Measurements from ENCODE around the gene CALML4. TPM values are rescaled to one million over a fixed set of nuclear protein-coding genes. Genes with fewer than 3 reads are reported as not detected.

CALML4 gene
- total RNA-seq, 1 donor, result 2.2 TPM

- Histone ChIP-seq H4K20me1 (ENCODE audit: insufficient read depth, low read length) (peaks cover 4% of the 10 kb centered on the region), H3K27ac (ENCODE audit: low read depth, low read length) (no peak overlapping the region), H3K4me2 (ENCODE audit: insufficient read depth, low read length) (no peak overlapping the region), H3K27me3 (ENCODE audit: insufficient read depth, low read length) (no peaks in the 10 kb centered on the region), H3K79me2 (ENCODE audit: insufficient read depth, low read length) (no peaks in the 10 kb centered on the region), H2AFZ (ENCODE audit: low read length) (no peak overlapping the region), H3K4me3 (ENCODE audit: insufficient read depth, low read length) (no peak overlapping the region), H3K9me3 (ENCODE audit: low read depth, low read length) (no peaks in the 10 kb centered on the region), H3K4me1 (ENCODE audit: insufficient read depth, low read length) (peaks cover 6% of the 10 kb centered on the region), H3K36me3 (ENCODE audit: insufficient read depth, low read length) (peaks cover 28% of the 10 kb centered on the region)
- DNase-seq (ENCODE audit: insufficient read length, low spot score, missing footprints), result peak; percentile 66
- TF ChIP-seq, protein P1, sequence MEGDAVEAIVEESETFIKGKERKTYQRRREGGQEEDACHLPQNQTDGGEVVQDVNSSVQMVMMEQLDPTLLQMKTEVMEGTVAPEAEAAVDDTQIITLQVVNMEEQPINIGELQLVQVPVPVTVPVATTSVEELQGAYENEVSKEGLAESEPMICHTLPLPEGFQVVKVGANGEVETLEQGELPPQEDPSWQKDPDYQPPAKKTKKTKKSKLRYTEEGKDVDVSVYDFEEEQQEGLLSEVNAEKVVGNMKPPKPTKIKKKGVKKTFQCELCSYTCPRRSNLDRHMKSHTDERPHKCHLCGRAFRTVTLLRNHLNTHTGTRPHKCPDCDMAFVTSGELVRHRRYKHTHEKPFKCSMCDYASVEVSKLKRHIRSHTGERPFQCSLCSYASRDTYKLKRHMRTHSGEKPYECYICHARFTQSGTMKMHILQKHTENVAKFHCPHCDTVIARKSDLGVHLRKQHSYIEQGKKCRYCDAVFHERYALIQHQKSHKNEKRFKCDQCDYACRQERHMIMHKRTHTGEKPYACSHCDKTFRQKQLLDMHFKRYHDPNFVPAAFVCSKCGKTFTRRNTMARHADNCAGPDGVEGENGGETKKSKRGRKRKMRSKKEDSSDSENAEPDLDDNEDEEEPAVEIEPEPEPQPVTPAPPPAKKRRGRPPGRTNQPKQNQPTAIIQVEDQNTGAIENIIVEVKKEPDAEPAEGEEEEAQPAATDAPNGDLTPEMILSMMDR (IDR thresholded peaks at IDR 0.05; ENCODE audit: extremely low read depth, low read depth, low read length), result no peak
Observed at GRCh38 chr15:68196445-68197169, 8.5 kb downstream of the CALML4 start.

DNA sequence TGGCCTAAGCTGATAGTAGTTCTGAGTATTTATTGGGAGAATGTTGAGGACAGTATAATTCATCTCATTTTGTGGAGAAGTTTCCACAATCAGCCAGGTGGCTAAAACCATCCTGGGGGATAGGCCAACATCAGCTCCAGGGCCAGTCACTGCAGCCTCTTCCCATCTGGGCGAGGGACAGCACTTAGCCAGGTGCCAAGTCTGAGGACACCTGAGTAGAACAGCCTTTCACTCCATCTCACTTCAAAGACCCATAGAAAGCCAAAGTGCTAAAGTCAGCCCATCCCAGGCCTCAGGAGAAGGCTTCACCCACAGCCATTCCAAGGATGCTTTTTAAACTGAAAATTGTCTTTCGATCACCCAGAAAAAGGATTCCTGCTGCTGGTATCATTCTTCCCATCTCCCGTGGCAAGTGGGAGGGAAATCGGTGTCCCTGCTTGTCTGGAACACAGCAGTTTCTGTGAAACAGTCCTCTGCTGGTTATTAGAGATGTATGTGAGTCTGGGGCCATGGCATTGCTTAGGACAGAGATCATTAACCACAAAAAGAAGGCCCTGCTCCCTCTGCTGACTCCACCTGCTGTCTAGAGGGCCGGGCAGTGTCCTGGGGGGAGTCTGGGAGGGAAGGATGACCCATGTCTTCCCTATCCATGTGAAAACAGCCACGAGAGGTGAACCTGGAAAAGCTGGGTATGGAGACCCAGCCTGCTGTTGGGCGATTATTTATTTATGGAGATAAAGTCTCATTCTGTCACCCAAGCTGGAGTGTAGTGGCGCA lies 9.6 kb downstream of the CALML4 start:
- Histone ChIP-seq H3K9me3 (ENCODE audit: low read depth, low read length) (no peaks in the 10 kb centered on the region), H3K79me2 (ENCODE audit: insufficient read depth, low read length) (no peaks in the 10 kb centered on the region), H3K4me1 (ENCODE audit: insufficient read depth, low read length) (peaks cover 6% of the 10 kb centered on the region), H3K4me2 (ENCODE audit: insufficient read depth, low read length) (no peak overlapping the region), H3K27ac (ENCODE audit: low read depth, low read length) (no peak overlapping the region), H3K36me3 (ENCODE audit: insufficient read depth, low read length) (peaks cover 34% of the 10 kb centered on the region), H3K27me3 (ENCODE audit: insufficient read depth, low read length) (no peaks in the 10 kb centered on the region), H3K4me3 (ENCODE audit: insufficient read depth, low read length) (no peak overlapping the region), H2AFZ (ENCODE audit: low read length) (no peak overlapping the region), H4K20me1 (ENCODE audit: insufficient read depth, low read length) (peaks cover 4% of the 10 kb centered on the region)
- no peak for DNase-seq (ENCODE audit: insufficient read length, low spot score, missing footprints)
- TF ChIP-seq, protein P1 (IDR thresholded peaks at IDR 0.05; ENCODE audit: extremely low read depth, low read depth, low read length), result no peak

DNA sequence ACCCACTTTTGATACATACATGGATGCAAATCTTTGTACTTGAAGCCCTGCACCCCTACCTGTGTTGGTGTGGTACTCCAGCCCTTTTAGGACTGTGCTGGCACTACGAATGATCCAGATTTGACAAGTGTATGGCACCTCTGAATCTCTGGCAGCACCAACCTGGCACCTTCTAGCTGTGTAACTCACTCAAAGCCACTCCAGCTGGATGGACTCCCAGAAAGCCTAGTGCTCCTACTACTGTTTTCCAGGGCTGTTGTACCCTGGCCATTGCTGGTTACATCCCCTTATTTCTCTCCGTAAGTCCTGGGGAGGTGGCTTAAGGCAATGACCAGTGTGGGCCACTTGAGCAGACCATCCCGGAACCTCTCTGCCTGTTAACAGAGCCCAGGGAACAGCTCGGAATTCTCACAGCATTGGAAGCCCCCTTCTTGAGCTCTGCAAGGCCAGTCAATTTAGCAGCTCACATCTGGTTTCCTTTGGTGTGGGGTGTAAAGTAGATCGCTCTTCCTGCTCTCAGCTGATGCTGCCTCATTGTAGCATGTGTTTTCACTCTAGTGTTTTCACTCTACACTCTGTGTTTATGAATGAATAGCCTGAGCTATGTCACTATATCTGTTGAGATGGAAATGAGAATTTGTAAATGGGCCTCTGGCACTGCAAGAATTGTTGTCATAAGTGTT lies 12.2 kb downstream of the CALML4 start:
- Histone ChIP-seq H3K27me3 (ENCODE audit: insufficient read depth, low read length) (no peaks in the 10 kb centered on the region), H3K36me3 (ENCODE audit: insufficient read depth, low read length) (peaks cover 47% of the 10 kb centered on the region), H3K27ac (ENCODE audit: low read depth, low read length) (no peak overlapping the region), H3K4me1 (ENCODE audit: insufficient read depth, low read length) (no peaks in the 10 kb centered on the region), H3K4me3 (ENCODE audit: insufficient read depth, low read length) (no peak overlapping the region), H3K9me3 (ENCODE audit: low read depth, low read length) (no peaks in the 10 kb centered on the region), H2AFZ (ENCODE audit: low read length) (no peak overlapping the region), H4K20me1 (ENCODE audit: insufficient read depth, low read length) (peaks cover 4% of the 10 kb centered on the region), H3K79me2 (ENCODE audit: insufficient read depth, low read length) (no peaks in the 10 kb centered on the region), H3K4me2 (ENCODE audit: insufficient read depth, low read length) (no peak overlapping the region)
- TF ChIP-seq, protein P1 (IDR thresholded peaks at IDR 0.05; ENCODE audit: extremely low read depth, low read depth, low read length), result no peak
- DNase-seq (ENCODE audit: insufficient read length, low spot score, missing footprints), result peak; percentile 8

DNA sequence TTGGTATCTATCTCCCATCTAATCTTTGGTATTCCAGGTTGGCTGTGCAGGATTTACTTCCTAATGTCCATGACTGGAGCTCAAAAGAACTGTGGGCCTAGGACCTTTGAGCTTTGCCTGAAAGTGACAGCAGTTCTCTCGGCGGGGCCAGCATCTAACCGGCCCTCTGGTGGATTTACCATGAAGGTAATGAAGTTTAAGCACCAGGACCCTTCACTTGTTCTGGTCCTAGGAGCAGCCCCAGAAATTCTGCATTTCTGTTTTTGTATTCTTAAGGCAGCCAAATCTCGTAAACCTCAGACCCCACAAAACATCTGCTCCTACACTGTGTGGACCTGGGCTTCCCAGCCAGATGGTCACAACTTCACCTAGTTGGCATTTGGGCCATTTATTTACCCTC lies 13.0 kb downstream of the CALML4 start:
- Histone ChIP-seq H3K4me2 (ENCODE audit: insufficient read depth, low read length) (no peak overlapping the region), H3K27ac (ENCODE audit: low read depth, low read length) (no peak overlapping the region)
- TF ChIP-seq, protein P1 (IDR thresholded peaks at IDR 0.05; ENCODE audit: extremely low read depth, low read depth, low read length), result no peak

More for the DNA sequence above, 13.0 kb downstream of the CALML4 start:
- peaks cover 44% of the 10 kb centered on the region for H3K36me3 ChIP-seq (ENCODE audit: insufficient read depth, low read length)
- peaks cover 7% of the 10 kb centered on the region for H3K4me1 ChIP-seq (ENCODE audit: insufficient read depth, low read length)
- H4K20me1 ChIP-seq (ENCODE audit: insufficient read depth, low read length), result no peaks in the 10 kb centered on the region
- no peaks in the 10 kb centered on the region for H3K27me3 ChIP-seq (ENCODE audit: insufficient read depth, low read length)
- no peak overlapping the region for H3K4me3 ChIP-seq (ENCODE audit: insufficient read depth, low read length)
- H3K79me2 ChIP-seq (ENCODE audit: insufficient read depth, low read length), result no peaks in the 10 kb centered on the region
- H3K9me3 ChIP-seq (ENCODE audit: low read depth, low read length), result no peaks in the 10 kb centered on the region
- no peak overlapping the region for H2AFZ ChIP-seq (ENCODE audit: low read length)
- no peak for DNase-seq (ENCODE audit: insufficient read length, low spot score, missing footprints)
